Cardiac fibroblast (primary cell): ENCODE results near the gene MARCHF9.

Experiments used
- DNase-seq, 2 donors: peaks; one replicate each; pipeline versions ENCODE4 v3.0.0 to v3.0.0-alpha.2; 2010; ENCODE audit warnings: low read depth in 2 of 2
- H3K4me3 ChIP-seq, 2 donors: replicated peaks in 1 of 2; 1 replicate in 1 of 2; 2 replicates in 1 of 2; pipeline ENCODE4 v1.5.1; 2011; ENCODE audit warnings: low read depth in 2 of 2, low read length in 2 of 2, mild to moderate bottlenecking in 2 of 2, moderate library complexity in 1 of 2
- CTCF ChIP-seq: IDR thresholded peaks from one replicate; pipeline ENCODE4 v1.5.1; 2011; ENCODE audit warnings: low read depth, mild to moderate bottlenecking, low read length, inconsistent platforms

MARCHF9 gene

GRCh38 chr12:57736741-57737466 lies 18.0 kb upstream of the MARCHF9 start:
- no peak for DNase-seq
- no peak for TF ChIP-seq CTCF
- H3K4me3 ChIP-seq, result no peak overlapping the region

DNA sequence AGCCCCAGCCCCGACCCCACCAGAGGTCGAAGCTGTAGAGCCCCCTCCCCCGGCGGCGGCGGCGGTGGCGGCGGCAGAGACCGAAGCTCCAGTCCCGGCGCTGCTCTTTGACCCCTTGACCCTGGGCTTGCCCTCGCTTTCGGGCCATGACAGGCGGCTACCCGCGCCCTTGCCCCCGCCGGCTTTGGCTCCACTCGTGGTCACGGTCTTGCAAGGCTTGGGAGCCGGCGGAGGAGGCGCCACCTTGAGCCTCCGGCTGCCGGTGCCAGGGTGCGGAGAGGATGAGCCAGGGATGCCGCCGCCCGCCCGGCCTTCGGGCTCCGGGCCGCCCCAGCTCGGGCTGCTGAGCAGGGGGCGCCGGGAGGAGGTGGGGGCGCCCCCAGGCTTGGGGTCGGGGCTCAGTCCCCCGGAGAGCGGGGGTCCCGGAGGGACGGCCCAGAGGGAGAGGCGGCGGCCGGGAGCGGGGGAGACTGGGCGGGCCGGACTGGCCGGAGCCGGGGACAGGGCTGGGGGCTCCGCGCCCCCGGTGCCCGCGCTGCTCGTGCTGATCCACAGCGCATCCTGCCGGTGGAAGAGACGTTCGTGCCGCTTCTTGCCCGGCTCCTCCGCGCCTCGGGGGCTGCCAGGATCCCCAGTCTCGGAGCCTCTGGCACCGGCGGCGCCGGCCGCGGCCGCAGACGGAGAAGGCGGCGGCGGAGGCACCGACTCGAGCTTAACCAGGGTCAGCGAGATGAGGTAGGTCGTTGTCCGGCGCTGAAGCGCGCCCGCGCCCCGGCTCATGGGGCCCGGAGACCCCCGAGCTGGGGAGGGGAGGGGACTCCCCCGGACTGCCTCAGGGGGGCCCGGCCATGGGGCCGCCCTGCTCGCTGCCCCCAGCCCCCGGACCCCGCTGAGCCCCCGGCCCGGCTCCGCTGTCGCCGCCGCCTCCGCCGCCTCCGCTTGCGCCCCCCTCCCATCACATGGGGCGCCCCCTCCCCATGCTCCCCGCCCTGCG lies 17.1 kb upstream of the MARCHF9 start:
- H3K4me3 ChIP-seq, result peak overlapping the region in 1 of 2 donors; percentile 21
- no peak for TF ChIP-seq CTCF
- DNase-seq, result no peak

GRCh38 chr12:57738661-57739237 lies 16.2 kb upstream of the MARCHF9 start, which contains the start of gene AGAP2:
AGAP2 (minus strand) TSS chr12:57738742; CDS start chr12:57738246, 496 bp downstream.
- no peak for TF ChIP-seq CTCF
- peak within 1 kb of the TSS in 1 of 2 donors; percentile 21 for H3K4me3 ChIP-seq
- no peak for DNase-seq

DNA sequence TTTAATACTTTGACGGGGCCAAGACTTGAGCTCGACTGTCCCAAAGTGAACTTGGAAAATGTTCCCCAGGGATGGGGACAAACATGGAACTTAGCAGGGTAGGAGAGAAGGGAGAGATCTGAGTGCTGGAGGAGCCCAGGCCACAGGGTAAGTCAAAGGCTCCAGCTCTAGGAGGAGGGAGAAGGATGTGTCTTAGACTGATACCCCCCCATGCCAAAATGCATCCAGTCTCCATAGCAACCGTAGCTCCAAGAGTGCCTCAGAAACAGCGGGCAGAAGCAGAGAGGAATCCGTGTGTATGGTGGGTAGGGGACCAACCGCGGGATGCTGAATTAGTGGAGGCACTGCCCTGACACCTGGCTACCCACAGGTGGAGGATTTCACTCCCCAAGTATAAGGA lies 15.5 kb upstream of the MARCHF9 start:
- no peak for TF ChIP-seq CTCF

DNA sequence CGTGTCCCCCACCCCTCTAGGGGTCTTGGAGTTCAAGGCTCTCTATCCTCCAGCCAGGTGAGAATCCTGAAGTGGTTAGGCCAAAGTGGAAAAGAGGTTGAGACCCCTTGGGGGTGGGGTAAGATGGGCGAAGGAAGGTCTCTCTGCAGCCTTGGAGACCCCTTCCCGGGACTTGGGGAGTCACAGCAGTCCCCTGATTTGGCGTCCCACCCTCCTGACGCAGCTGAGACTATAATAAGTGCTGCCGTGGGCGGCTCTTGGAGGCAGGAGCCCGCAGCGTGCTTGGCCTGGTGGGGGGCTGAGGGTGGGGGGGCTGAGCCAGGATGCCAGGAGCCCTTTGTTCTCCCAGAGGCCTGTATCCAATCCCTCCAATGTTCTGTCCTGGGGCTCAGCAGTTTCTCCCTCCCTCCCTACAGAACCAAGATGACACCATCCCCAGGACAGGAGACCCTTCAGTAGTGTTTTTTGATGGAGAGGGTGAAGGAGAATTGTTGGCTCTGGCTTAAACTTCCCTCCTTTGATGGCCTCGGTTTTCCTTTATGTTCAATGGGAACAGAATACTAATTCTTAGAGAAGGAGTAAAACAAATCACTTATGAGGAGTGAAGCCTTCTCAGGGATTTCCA lies 14.9 kb upstream of the MARCHF9 start:
- no peak overlapping the region for H3K4me3 ChIP-seq
- TF ChIP-seq CTCF, result no peak
- DNase-seq, result no peak

More for the DNA sequence above, 15.5 kb upstream of the MARCHF9 start:
- no peak overlapping the region for H3K4me3 ChIP-seq
- no peak for DNase-seq

DNA sequence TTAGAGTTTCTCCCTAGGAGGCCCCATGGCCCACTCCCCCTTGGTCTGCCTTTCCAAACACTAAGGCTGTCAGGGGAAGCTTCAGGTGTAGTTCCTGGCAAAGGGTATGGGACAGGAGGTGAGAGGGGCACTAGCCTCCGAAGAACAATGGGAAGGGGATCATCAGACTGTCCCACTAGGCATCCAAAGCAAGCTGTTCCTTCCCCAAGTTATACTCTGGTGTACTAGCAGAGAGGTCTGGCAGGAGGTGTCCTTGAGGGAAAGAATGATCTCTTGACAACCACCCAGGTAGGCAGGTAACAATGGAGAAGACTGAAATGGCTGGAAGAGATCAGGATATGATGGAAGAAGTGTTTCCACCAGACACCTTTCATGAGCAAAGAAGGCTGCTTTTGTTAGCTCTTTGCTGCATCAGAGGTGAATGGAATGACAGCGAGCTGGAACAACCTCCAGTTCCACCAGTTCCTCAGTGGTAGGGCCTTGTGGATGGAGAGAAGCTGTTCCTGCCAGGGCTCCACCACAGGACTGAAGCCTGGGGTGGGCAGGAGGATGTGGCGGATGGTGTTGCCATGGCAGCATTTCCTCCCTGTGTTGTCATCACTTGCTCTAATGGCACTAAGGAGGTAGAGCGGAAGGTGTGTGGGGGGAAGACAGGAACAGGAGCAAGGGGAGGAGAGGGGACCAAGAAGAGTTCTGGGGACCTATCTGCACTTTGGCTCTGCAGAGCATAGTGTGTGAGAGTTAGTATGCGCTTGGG lies 14.1 kb upstream of the MARCHF9 start:
- TF ChIP-seq CTCF, result no peak
- DNase-seq, result no peak
- H3K4me3 ChIP-seq, result no peak overlapping the region
